GM18951 (cell line): ENCODE results near the gene PCDHGA3.
"Not testable (repeated sequence)": the region's sequence is repeated elsewhere in the genome, so short reads cannot be mapped to it uniquely, and the experiment has no call there.

Experiments used
- POLR2A ChIP-seq: IDR thresholded peaks from 4 replicates; pipeline ENCODE4 v1.6.1; 2011; ENCODE audit warnings: mild to moderate bottlenecking; ENCODE audit not compliant: insufficient read length, insufficient read depth; ENCODE audit errors: extremely low read depth
- in situ Hi-C: fragments of 300-500 bp; cut with MboI; formaldehyde crosslinking; loops from one replicate; pipeline ENCODE4 v1.12.0; 2022; ENCODE audit warnings: low sequenced_read_pairs, mixed read lengths, inconsistent platforms; ENCODE audit not compliant: unreplicated experiment

Gene PCDHGA3

GRCh38 chr5:141356950-141357349, 13.3 kb downstream of the PCDHGA3 start:
- TF ChIP-seq POLR2A: no peak
- in situ Hi-C loops: no loop called here

GRCh38 chr5:141359790-141360426, 16.3 kb downstream of the PCDHGA3 start, which contains the start of gene PCDHGB2:
Gene PCDHGB2, plus strand, starts transcription at chr5:141359994. Its CDS starts 142 bp downstream, at chr5:141360136.
- in situ Hi-C loops: no loop called here
- TF ChIP-seq POLR2A: no peak

- TF ChIP-seq POLR2A: no peak
- in situ Hi-C loops: no loop called here
These were observed 17.1 kb downstream of the PCDHGA3 start for GRCh38 chr5:141360685-141361084.

- in situ Hi-C loops: no loop called here
- TF ChIP-seq POLR2A: no peak
These were observed 19.1 kb downstream of the PCDHGA3 start for GRCh38 chr5:141362719-141363118.

GRCh38 chr5:141363952-141364660, 20.5 kb downstream of the PCDHGA3 start, which contains the start of gene PCDHGA5:
Gene PCDHGA5, plus strand, starts transcription at chr5:141364162. Its CDS starts 169 bp downstream, at chr5:141364331.
- TF ChIP-seq POLR2A: no peak
- in situ Hi-C loops: no loop called here

- in situ Hi-C loops: no loop called here
- no peak for TF ChIP-seq POLR2A
These were observed 22.6 kb downstream of the PCDHGA3 start for GRCh38 chr5:141366016-141366896.

- TF ChIP-seq POLR2A: no peak
- in situ Hi-C loops: no loop called here
These were observed 26.6 kb downstream of the PCDHGA3 start, which contains the start of gene PCDHGB3 for GRCh38 chr5:141369994-141370848. Gene PCDHGB3, plus strand, starts transcription at chr5:141370242. Its CDS starts 153 bp downstream, at chr5:141370395.

- in situ Hi-C loops: no loop called here
- no peak for TF ChIP-seq POLR2A
These were observed 28.2 kb downstream of the PCDHGA3 start for GRCh38 chr5:141371572-141372475.

GRCh38 chr5:141373673-141374317, 30.2 kb downstream of the PCDHGA3 start, which contains the start of gene PCDHGA6:
Gene PCDHGA6, plus strand, starts transcription at chr5:141373891. Its CDS starts 193 bp downstream, at chr5:141374084.
- in situ Hi-C loops: no loop called here
- no peak for TF ChIP-seq POLR2A

- TF ChIP-seq POLR2A: no peak
- in situ Hi-C loops: no loop called here
These were observed 31.0 kb downstream of the PCDHGA3 start for GRCh38 chr5:141374627-141375026.

GRCh38 chr5:141375444-141376155, 32.0 kb downstream of the PCDHGA3 start:
- in situ Hi-C loops: not testable (repeated sequence)
